ENCODE results near the gene SIRPA. TPM values are rescaled to one million over a fixed set of nuclear protein-coding genes. Genes with fewer than 3 reads are reported as not detected.
A peak's percentile ranks its signal among the peaks of the same experiment; 100 is the strongest.

The SIRPA gene
- total and polyA plus RNA-seq, 10 of the 15 experiments (the other 5 are each of a cell fraction or from before 2014, with no cell fraction given): 1.7 to 13.2 (median 5.0) TPM

DNA sequence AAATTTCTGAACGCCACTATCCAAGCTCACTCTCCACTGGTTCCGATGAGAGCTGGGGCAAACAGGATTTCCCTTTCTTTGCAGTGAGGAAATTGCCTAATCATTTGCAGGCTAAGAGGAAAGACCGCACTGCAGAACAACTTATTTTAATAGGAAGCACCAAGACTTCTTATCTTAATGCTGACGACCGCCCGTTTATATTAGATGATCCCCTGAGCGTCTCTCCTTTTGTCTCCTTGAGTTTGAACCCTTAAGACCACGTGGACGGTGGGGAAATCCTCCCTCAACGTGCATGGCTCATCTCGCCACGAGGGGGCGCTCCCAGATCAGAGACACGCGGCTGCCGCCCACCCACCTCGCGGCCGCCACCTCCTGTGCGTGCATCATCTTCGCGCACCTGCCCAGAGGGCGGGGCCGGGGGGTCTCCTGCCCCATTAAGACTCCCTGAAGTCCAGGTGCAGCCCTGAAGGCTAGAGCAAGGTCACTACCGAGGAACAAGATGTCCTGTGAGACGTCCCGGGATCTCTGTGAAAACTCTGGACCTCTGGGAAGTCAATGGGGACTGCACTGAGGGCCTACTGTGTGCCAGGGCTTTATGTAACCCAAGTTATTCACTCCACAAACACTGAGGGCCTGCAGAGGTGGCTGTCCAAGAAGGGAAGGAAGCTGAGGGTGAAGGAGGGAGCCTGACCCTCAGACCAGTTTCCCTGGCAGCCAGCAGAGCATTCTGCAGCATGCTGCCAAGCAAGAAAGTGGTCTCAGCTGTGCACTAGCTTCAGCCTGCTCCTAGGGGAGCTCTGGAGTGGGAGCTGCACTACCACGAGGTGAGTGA is 70.5 kb downstream of the SIRPA start:
- Histone ChIP-seq H3K27ac (ENCODE audit: control insufficient read depth, insufficient read depth) (no peak overlapping the region), H2AFZ (ENCODE audit: control insufficient read depth, low read depth, low read length) (peak overlapping the region; percentile 53), H3K4me1 (ENCODE audit: control insufficient read depth, insufficient read depth, low read length) (no peaks in the 10 kb centered on the region; the same call in 1 of the 2 replicates), H3K9ac (ENCODE audit: control insufficient read depth, insufficient read depth, low read length) (no peak overlapping the region), H3K79me2 (ENCODE audit: control insufficient read depth, insufficient read depth, low read length) (no peaks in the 10 kb centered on the region), H3K4me2 (ENCODE audit: control insufficient read depth, insufficient read depth) (peak overlapping the region; percentile 17; the same call in 1 of the 2 replicates), H3K36me3 (ENCODE audit: control insufficient read depth in 2 of 2, insufficient read depth in 2 of 2, low read length in 1 of 2) (no peaks in the 10 kb centered on the region), H3K4me3 (no peak overlapping the region), H4K20me1 (ENCODE audit: control insufficient read depth, insufficient read depth) (no peaks in the 10 kb centered on the region), H3K27me3 (replicated peaks in 1 of 2; ENCODE audit: control insufficient read depth in 2 of 2, insufficient read depth in 2 of 2, low read length in 1 of 2) (peaks cover 0 to 3% of the 10 kb centered on the region in 2 experiments; a peak in 3 of 4 replicates), H3K9me3 (replicated peaks; ENCODE audit: control insufficient read depth, insufficient read depth, low read length) (no peaks in the 10 kb centered on the region; the same call in 2 of the 3 replicates)
- POLR2A ChIA-PET: no interaction called here
- in situ Hi-C loops (cut with MboI): loop anchor here (5.0 kb wide), 1 partner anchor 207 kb away; no protein-coding TSS in a partner anchor
- DNase-seq (ENCODE audit: low read depth, low spot score) (peak; percentile 19), ATAC-seq (peak; percentile 97), FAIRE-seq (no peak)
- no TSS peak for BruUV-seq (replicated peaks)
- CTCF ChIA-PET: interaction anchor here (0.6 to 4.4 kb wide), 35 partner anchors 10 to 515 kb away, joined by 3 to 46 read pairs (median 4); no protein-coding TSS in a partner anchor
- intact Hi-C loops (cut with micrococcal nuclease; ENCODE audit: unreplicated experiment): loop anchor here (1.0 to 5.0 kb wide), 3 partner anchors 201 to 487 kb away; no protein-coding TSS in a partner anchor
- 2% methylated on average over 28 of the region's 28 CpGs for WGBS (ENCODE audit: insufficient coverage, insufficient replicate concordance, low lambda C conversion rate, missing lambda C conversion rate)
- SMC1A ChIA-PET (ENCODE audit: uncharacterized antibody, unreplicated experiment): interaction anchor here (0.6 to 2.7 kb wide), 17 partner anchors 10 to 486 kb away, joined by 3 to 18 read pairs (median 6); no protein-coding TSS in a partner anchor
- RAD21 ChIA-PET (ENCODE audit: unreplicated experiment): interaction anchor here (0.9 to 3.0 kb wide), 6 partner anchors 59 to 210 kb away, joined by 3 to 30 read pairs (median 3); no protein-coding TSS in a partner anchor
- TF ChIP-seq ESRRA (IDR thresholded peaks at IDR 0.05; ENCODE audit: low read length): no peak
- no peak for TF ChIP-seq CHD1 (IDR thresholded peaks at IDR 0.05; ENCODE audit: low read depth, low read length)
- TF ChIP-seq, protein P1, sequence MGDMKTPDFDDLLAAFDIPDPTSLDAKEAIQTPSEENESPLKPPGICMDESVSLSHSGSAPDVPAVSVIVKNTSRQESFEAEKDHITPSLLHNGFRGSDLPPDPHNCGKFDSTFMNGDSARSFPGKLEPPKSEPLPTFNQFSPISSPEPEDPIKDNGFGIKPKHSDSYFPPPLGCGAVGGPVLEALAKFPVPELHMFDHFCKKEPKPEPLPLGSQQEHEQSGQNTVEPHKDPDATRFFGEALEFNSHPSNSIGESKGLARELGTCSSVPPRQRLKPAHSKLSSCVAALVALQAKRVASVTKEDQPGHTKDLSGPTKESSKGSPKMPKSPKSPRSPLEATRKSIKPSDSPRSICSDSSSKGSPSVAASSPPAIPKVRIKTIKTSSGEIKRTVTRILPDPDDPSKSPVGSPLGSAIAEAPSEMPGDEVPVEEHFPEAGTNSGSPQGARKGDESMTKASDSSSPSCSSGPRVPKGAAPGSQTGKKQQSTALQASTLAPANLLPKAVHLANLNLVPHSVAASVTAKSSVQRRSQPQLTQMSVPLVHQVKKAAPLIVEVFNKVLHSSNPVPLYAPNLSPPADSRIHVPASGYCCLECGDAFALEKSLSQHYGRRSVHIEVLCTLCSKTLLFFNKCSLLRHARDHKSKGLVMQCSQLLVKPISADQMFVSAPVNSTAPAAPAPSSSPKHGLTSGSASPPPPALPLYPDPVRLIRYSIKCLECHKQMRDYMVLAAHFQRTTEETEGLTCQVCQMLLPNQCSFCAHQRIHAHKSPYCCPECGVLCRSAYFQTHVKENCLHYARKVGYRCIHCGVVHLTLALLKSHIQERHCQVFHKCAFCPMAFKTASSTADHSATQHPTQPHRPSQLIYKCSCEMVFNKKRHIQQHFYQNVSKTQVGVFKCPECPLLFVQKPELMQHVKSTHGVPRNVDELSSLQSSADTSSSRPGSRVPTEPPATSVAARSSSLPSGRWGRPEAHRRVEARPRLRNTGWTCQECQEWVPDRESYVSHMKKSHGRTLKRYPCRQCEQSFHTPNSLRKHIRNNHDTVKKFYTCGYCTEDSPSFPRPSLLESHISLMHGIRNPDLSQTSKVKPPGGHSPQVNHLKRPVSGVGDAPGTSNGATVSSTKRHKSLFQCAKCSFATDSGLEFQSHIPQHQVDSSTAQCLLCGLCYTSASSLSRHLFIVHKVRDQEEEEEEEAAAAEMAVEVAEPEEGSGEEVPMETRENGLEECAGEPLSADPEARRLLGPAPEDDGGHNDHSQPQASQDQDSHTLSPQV (IDR thresholded peaks at IDR 0.05): no peak
- TF ChIP-seq ATF7 (IDR thresholded peaks at IDR 0.05; ENCODE audit: low read depth): peak; percentile 24; the same call in 1 of the 2 replicates
- TF ChIP-seq SMC3 (IDR thresholded peaks at IDR 0.05; ENCODE audit: borderline replicate concordance, low read length): peak; percentile 85
- TF ChIP-seq TCF12 (IDR thresholded peaks at IDR 0.05; ENCODE audit: low read depth, low read length): 0 out of 2 replicates have a peak, but pooled peaks have one; percentile 40
- 0 out of 2 replicates have a peak, but pooled peaks have one; percentile 20 for TF ChIP-seq IKZF1 (conservative IDR thresholded peaks at IDR 0.05)
- TF ChIP-seq, protein P2, sequence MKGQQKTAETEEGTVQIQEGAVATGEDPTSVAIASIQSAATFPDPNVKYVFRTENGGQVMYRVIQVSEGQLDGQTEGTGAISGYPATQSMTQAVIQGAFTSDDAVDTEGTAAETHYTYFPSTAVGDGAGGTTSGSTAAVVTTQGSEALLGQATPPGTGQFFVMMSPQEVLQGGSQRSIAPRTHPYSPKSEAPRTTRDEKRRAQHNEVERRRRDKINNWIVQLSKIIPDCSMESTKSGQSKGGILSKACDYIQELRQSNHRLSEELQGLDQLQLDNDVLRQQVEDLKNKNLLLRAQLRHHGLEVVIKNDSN (IDR thresholded peaks at IDR 0.05; ENCODE audit: borderline replicate concordance, extremely low read length, insufficient read depth, low read depth, low read length): peak; percentile 60
- TF ChIP-seq, protein P3, sequence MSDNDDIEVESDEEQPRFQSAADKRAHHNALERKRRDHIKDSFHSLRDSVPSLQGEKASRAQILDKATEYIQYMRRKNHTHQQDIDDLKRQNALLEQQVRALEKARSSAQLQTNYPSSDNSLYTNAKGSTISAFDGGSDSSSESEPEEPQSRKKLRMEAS (IDR thresholded peaks at IDR 0.05; ENCODE audit: low read depth, low read length): peak; percentile 92
- TF ChIP-seq, protein P4, sequence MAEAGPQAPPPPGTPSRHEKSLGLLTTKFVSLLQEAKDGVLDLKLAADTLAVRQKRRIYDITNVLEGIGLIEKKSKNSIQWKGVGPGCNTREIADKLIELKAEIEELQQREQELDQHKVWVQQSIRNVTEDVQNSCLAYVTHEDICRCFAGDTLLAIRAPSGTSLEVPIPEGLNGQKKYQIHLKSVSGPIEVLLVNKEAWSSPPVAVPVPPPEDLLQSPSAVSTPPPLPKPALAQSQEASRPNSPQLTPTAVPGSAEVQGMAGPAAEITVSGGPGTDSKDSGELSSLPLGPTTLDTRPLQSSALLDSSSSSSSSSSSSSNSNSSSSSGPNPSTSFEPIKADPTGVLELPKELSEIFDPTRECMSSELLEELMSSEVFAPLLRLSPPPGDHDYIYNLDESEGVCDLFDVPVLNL (IDR thresholded peaks at IDR 0.05; ENCODE audit: low read depth, low read length): no peak
- no peak for TF ChIP-seq PAX8 (IDR thresholded peaks at IDR 0.05)
- TF ChIP-seq NR2F1 (conservative IDR thresholded peaks at IDR 0.05): no peak
- no peak for TF ChIP-seq SMAD1 (IDR thresholded peaks at IDR 0.05; ENCODE audit: low read depth, partially characterized antibody)
- TF ChIP-seq ETV6 (conservative IDR thresholded peaks at IDR 0.05 in 1 of 2, IDR thresholded peaks at IDR 0.05 in 1 of 2; ENCODE audit: borderline replicate concordance in 1 of 2, low read depth in 1 of 2): no peak

Data from GM12878 (cell line).